Measurements from ENCODE around the gene FBN1. TPM values are rescaled to one million over a fixed set of nuclear protein-coding genes. Genes with fewer than 3 reads are reported as not detected.

FBN1 gene
- total RNA-seq, 4 donors from 2014 or later: 153 to 266 (median 203) TPM

DNA sequence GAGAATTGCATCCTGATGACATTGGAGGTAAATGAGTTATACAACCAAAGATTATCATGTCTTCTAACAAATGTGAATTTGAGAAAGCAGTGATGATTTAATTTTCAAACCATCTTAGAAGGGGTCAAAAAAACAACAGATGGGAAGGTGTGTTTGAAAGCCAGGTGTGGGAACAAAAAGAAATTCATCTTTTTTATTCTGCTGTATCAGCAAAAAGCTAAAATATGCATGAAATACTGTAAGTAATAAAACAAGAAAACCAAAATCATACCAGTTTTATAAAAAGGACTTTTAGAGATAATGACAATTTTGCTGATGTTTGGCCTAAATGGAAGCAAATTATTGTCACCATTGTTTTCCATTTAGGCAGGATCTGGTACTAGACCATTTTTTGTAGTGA lies 145.5 kb downstream of the FBN1 start:
- Histone ChIP-seq H3K9me3 (no peaks in the 10 kb centered on the region), H3K27ac (peak overlapping the region in 1 of 4 donors; percentile 9), H3K4me1 (peaks cover 0 to 8% (median 0%) of the 10 kb centered on the region in 3 donors), H3K4me3 (no peak overlapping the region), H3K27me3 (no peaks in the 10 kb centered on the region), H3K36me3 (peaks cover 0 to 88% of the 10 kb centered on the region in 2 donors)
- ATAC-seq: no peak
- no peak for TF ChIP-seq CTCF (IDR thresholded peaks at IDR 0.05)
- TF ChIP-seq POLR2AphosphoS5 (IDR thresholded peaks at IDR 0.05): no peak
- no peak for TF ChIP-seq EP300 (IDR thresholded peaks at IDR 0.05)
- no peak for TF ChIP-seq POLR2A (IDR thresholded peaks at IDR 0.05)

- no peak for ATAC-seq
- Histone ChIP-seq H3K27me3 (no peaks in the 10 kb centered on the region), H3K36me3 (peaks cover 0 to 88% of the 10 kb centered on the region in 2 donors), H3K27ac (peak overlapping the region in 1 of 4 donors; percentile 16), H3K4me3 (no peak overlapping the region), H3K9me3 (no peaks in the 10 kb centered on the region), H3K4me1 (peaks cover 0 to 20% (median 0%) of the 10 kb centered on the region in 3 donors)
- no CpG with 5 or more reads among the region's 3 CpGs for WGBS, 2 donors (ENCODE audit: low coverage in 1 of 2)
- no peak for TF ChIP-seq EP300 (IDR thresholded peaks at IDR 0.05)
- TF ChIP-seq CTCF (IDR thresholded peaks at IDR 0.05): no peak
- no peak for TF ChIP-seq POLR2AphosphoS5 (IDR thresholded peaks at IDR 0.05)
Observed at GRCh38 chr15:48498828-48499227, 146.7 kb downstream of the FBN1 start.

DNA sequence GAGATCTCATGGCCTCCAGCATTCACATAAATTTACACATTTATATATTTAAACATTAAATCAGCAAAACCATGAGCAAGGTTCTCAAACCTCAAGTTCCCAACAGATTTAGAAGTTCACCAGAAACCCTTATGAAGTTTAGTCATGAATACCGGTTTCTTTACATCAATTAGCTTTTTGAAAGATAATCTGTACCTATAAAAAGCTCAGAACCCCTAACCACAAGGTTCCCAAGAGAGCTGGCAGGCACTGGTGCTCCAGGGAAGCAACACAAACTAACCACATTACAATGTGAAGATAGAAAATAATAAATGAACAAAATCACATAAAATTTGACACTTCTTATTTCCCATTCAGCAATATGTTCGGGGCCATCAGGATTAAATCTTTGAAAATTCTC lies 150.9 kb downstream of the FBN1 start:
- Histone ChIP-seq H3K36me3 (peaks cover 0 to 92% of the 10 kb centered on the region in 2 donors), H3K9me3 (no peaks in the 10 kb centered on the region), H3K27ac (peak overlapping the region; percentile 15 to 77 (median 62)), H3K4me3 (no peak overlapping the region), H3K27me3 (no peaks in the 10 kb centered on the region), H3K4me1 (peaks cover 0 to 27% (median 4%) of the 10 kb centered on the region in 3 donors)
- TF ChIP-seq POLR2A (IDR thresholded peaks at IDR 0.05) (no peak), POLR2AphosphoS5 (IDR thresholded peaks at IDR 0.05) (no peak), EP300 (IDR thresholded peaks at IDR 0.05) (no peak), CTCF (IDR thresholded peaks at IDR 0.05) (no peak)
- no peak for ATAC-seq
- 77 to 87% methylated on average over 2 of the region's 2 CpGs for WGBS, 2 donors (ENCODE audit: low coverage in 1 of 2)

DNA sequence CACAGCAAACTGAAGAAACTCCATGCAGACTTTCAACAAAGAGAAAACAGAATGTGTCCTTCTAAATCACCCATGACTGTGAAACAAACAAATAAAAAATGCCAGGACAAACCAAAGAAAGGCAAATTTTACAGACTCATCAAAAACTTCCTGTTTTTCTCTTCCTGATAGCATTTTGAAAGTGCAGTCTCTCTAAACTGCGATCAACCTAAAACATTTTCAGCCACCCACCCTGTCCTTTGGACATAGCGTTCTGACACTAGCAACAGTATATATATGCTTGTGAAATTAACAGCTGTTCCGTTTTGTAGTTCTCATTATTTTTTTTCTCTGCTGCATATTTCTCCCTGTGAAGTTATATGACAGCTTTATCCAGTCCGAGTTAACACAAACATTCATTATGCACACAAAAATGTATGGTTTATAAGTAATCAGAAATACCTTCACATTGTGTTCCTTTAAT lies 151.7 kb downstream of the FBN1 start:
- 55 to 62% methylated on average over 4 of the region's 4 CpGs for WGBS, 2 donors (ENCODE audit: low coverage in 1 of 2)
- no peak overlapping the region for H3K4me3 ChIP-seq
- H3K9me3 ChIP-seq: no peaks in the 10 kb centered on the region
- H3K4me1 ChIP-seq: peaks cover 0 to 27% (median 4%) of the 10 kb centered on the region in 3 donors
- H3K27me3 ChIP-seq: no peaks in the 10 kb centered on the region
- H3K36me3 ChIP-seq: peaks cover 0 to 92% of the 10 kb centered on the region in 2 donors
- TF ChIP-seq POLR2AphosphoS5 (IDR thresholded peaks at IDR 0.05): no peak
- no peak for TF ChIP-seq POLR2A (IDR thresholded peaks at IDR 0.05)
- no peak for TF ChIP-seq EP300 (IDR thresholded peaks at IDR 0.05)
- ATAC-seq: peak; percentile 19
- H3K27ac ChIP-seq: peak overlapping the region; percentile 15 to 77 (median 68)

DNA sequence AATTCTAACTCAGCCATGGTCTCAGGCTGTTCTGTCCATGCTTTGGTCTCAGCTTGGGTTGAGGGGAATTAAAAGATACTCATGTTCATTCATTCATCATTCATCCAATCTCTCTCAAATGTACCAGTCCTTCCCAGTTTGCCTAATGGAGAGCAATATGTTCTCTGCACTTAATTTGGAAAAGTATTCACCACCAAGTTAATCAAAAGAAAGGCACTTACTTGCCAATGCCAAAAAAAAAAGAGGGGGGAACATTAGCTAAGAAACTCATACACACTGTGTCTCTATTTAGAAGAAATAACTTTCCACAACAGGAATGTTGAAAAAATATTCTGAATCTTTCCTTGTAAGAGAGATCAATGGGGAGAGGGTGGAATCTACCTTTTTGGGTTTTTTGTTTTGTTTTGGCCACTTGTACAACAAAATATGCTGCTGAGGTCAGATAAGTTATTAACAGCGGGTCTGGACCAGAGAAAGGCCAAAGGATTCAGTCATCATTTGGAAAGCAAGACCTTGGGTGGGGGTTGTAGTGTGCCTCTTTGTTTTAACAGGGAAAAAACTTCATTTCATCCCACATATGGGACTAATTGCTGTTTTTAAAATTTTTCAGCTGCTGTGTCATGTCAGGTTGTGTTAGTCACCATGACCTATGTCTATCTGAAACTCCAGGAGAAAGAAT lies 152.3 kb downstream of the FBN1 start:
- Histone ChIP-seq H3K4me3 (no peak overlapping the region), H3K27me3 (no peaks in the 10 kb centered on the region), H3K27ac (peak overlapping the region; percentile 63 to 77 (median 68)), H3K9me3 (no peaks in the 10 kb centered on the region), H3K4me1 (peaks cover 0 to 27% (median 4%) of the 10 kb centered on the region in 3 donors), H3K36me3 (peaks cover 0 to 92% of the 10 kb centered on the region in 2 donors)
- WGBS, 2 donors (ENCODE audit: low coverage in 1 of 2): 15 to 60% methylated on average over 1 of the region's 1 CpG
- peak; percentile 85 for ATAC-seq
- TF ChIP-seq EP300 (IDR thresholded peaks at IDR 0.05) (no peak), POLR2AphosphoS5 (IDR thresholded peaks at IDR 0.05) (peak; percentile 21)

- Histone ChIP-seq H3K27me3 (no peaks in the 10 kb centered on the region), H3K4me1 (peaks cover 0 to 20% (median 0%) of the 10 kb centered on the region in 3 donors), H3K27ac (peak overlapping the region in 2 of 4 donors; percentile 3 to 39), H3K4me3 (no peak overlapping the region), H3K36me3 (peaks cover 5 to 98% of the 10 kb centered on the region in 2 donors), H3K9me3 (no peaks in the 10 kb centered on the region)
- TF ChIP-seq POLR2AphosphoS5 (IDR thresholded peaks at IDR 0.05): no peak
- ATAC-seq: no peak
- WGBS, 2 donors (ENCODE audit: low coverage in 1 of 2): 80 to 91% methylated on average over 2 of the region's 2 CpGs
Observed at GRCh38 chr15:48486228-48486627, 159.3 kb downstream of the FBN1 start.
